H7 (cell line): Measurements from ENCODE around the gene DLX2. TPM values are rescaled to one million over a fixed set of nuclear protein-coding genes. Genes with fewer than 3 reads are reported as not detected.
"Not testable (repeated sequence)": the region's sequence is repeated elsewhere in the genome, so short reads cannot be mapped to it uniquely, and the experiment has no call there.

Experiments used
- DNase-seq: peaks from one replicate; pipeline ENCODE4 v3.0.0; 2012
- H3K27me3 ChIP-seq: 2 replicates; pipeline ENCODE4 v1.6.0; 2011; ENCODE audit warnings: mild to moderate bottlenecking, low read length; ENCODE audit not compliant: control insufficient read depth, insufficient read depth
- H3K36me3 ChIP-seq: replicated peaks from 2 replicates; pipeline ENCODE4 v1.5.1; 2011; ENCODE audit warnings: low read length; ENCODE audit not compliant: control insufficient read depth, insufficient read depth
- H3K4me3 ChIP-seq: 2 replicates; pipeline ENCODE4 v1.5.1; 2011; ENCODE audit warnings: low read depth, mild to moderate bottlenecking, control low read depth, low read length, moderate library complexity; ENCODE audit not compliant: insufficient read depth
- total RNA-seq: library from RNA; depleted of rRNA; stranded (reverse); fragments of >200 nt; shearing (Covaris generic); gene quantifications from 2 replicates; pipeline ENCODE4 v1.2.3, GENCODE V29; 2014

The DLX2 gene
- total RNA-seq, 1 experiment from 2014 or later, result not detected

DNA sequence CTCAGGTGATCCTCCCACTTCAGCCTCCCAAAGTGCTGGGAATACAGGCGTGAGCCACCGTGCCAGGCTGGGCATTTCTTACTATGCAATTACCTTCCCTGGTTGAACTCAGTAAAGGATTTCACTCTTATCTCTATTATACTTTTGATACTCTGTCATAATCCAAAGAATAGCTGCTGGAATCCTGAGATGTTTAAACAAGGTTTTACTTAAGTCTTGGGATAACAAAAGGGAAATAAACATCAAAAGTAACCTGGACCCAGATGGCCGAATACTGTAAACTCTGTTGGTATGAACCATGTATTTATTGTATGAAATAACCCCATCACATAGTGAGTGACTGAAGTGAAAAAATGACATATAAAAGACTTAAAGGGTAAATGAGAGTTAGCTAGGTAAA, 11.9 kb upstream of the DLX2 start:
- Histone ChIP-seq H3K4me3 (no peak overlapping the region), H3K36me3 (no peaks in the 10 kb centered on the region), H3K27me3 (peaks cover 12% of the 10 kb centered on the region)
- no peak for DNase-seq

GRCh38 chr2:172114176-172114575, 11.5 kb upstream of the DLX2 start:
- peaks cover 17% of the 10 kb centered on the region for H3K27me3 ChIP-seq

DNA sequence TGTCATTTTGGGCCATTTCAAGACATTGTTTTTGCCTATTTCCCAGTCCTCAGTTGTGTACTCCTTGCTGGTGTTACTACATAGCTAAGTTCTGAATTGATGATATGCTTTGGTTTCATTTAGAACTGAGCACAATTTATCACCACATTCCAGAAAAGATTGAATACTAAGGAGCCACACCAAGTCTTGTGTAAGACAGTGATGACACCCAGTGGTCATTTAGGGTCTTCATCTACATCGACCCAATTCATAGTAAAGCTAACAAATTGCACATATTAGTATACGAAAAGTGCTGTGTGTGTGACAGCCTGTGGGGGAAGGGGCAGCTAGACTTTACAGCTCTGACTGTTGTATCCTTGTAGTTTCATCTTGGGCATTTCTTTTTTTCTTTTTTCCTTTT, 10.9 kb upstream of the DLX2 start:
- peaks cover 21% of the 10 kb centered on the region for H3K27me3 ChIP-seq
- H3K4me3 ChIP-seq, result no peak overlapping the region
- H3K36me3 ChIP-seq, result no peaks in the 10 kb centered on the region
- peak; percentile 46 for DNase-seq

More at GRCh38 chr2:172114176-172114575, 11.5 kb upstream of the DLX2 start:
- H3K36me3 ChIP-seq, DNase-seq, H3K4me3 ChIP-seq: not testable (repeated sequence)

GRCh38 chr2:172109988-172110811, 7.5 kb upstream of the DLX2 start:
- DNase-seq, result peak; percentile 72
- Histone ChIP-seq H3K27me3 (peaks cover 56% of the 10 kb centered on the region), H3K36me3 (no peaks in the 10 kb centered on the region), H3K4me3 (peak overlapping the region; percentile 14; the same call in 1 of the 2 replicates)

- Histone ChIP-seq H3K27me3 (peaks cover 62% of the 10 kb centered on the region), H3K36me3 (no peaks in the 10 kb centered on the region), H3K4me3 (peak overlapping the region; percentile 14; the same call in 1 of the 2 replicates)
- DNase-seq, result peak; percentile 73
These were observed 6.7 kb upstream of the DLX2 start for GRCh38 chr2:172109256-172109987.

DNA sequence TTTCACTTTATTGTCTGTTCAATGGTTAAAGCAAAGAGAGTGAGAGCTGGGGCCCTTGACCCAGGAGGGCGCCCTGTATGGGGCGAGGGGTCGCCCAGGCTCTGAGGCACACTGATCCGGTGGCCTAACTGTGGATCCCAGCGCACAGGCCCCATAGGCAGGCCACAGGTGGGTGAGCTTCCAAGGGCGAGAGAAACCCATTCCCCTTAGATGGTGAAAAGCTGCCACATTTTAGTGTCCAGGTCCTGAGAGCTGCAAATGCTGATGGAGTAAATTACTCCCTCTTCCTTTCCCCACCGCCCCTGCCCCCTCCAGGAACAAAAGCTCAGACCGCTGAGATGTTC, 5.9 kb upstream of the DLX2 start:
- DNase-seq, result peak; percentile 56
- Histone ChIP-seq H3K4me3 (no peak overlapping the region), H3K27me3 (peaks cover 70% of the 10 kb centered on the region), H3K36me3 (no peaks in the 10 kb centered on the region)

DNA sequence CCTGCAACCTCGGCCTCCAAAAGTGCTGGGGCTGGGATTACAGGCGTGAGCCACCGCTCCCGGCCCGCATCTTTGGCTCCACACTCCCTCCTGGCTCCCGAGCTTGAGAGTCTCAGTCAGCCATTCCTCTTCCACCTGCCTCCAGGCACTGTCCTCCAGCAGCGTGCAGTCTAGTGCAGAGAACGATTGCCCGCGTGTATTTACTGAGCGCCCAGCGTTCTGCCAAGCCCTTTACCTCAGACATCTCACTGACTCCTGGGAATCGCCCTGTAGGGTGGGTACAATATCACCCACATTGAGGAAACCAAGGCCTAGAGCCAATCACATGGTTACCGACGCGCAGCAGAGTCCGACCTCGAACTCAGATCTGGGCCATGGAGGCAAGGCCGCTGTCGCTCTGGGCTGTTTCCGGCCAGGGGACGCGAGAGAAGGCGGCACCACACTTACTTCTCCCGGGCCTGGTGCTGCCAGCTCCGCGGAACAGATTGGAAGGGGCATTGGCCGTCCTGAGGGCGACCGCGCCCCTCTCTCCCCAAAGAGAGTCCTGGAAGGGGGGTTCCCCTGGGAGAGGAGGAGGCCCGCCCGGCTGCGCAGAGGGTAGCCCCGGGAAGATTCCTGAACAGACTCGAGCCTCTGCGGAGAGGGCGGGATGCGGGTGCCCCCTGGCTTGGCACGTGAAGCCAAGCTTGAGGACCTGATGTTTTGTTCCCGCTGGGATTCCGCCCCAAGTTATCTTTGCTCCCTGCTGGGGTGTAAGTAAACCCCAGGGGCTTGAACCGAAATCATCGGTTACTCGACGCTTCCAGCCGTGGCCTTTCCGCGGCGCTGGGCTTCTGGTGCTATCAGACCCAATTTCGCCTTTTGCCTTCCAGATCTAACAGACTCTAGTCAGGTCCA, 5.2 kb upstream of the DLX2 start:
- Histone ChIP-seq H3K36me3 (no peaks in the 10 kb centered on the region), H3K4me3 (no peak overlapping the region), H3K27me3 (peaks cover 76% of the 10 kb centered on the region)
- DNase-seq, result peak; percentile 79

GRCh38 chr2:172106108-172106961, 3.6 kb upstream of the DLX2 start:
- Histone ChIP-seq H3K4me3 (peak overlapping the region; percentile 32), H3K36me3 (no peaks in the 10 kb centered on the region), H3K27me3 (peaks cover 89% of the 10 kb centered on the region)
- peak; percentile 84 for DNase-seq

DNA sequence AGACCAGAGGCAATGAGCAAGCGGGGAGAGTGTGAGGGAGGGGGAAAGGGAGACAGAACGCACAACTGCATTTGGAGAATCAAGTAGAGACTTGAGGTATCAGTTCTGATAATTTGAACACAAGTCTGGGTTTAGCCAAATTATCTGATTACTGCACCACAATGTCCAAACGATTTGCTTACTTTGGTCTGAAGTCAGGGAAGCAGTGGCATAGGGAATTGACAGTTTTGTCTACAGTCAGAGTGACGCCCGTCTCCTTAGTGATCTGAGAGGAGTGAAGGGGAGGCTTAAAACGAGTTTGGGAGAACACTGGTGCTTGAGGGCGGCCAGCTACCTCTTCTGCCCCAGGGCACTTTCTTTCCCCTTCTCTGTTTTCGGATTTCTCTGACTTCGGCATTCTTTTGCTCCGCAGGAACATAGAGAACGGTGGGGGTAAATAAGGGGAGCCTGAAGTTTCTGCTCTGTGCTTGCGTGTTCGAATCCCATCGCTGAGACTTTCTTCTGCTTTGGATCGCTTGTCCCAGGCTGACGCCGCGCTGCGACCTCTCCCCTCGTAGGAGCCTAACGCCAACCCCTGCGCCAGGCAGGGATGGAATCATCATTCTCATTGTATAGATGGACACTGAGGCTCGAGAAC, 2.9 kb upstream of the DLX2 start:
- peaks cover 94% of the 10 kb centered on the region for H3K27me3 ChIP-seq
- DNase-seq, result peak; percentile 46
- H3K36me3 ChIP-seq, result no peaks in the 10 kb centered on the region
- H3K4me3 ChIP-seq, result peak overlapping the region; percentile 32; the same call in 1 of the 2 replicates

DNA sequence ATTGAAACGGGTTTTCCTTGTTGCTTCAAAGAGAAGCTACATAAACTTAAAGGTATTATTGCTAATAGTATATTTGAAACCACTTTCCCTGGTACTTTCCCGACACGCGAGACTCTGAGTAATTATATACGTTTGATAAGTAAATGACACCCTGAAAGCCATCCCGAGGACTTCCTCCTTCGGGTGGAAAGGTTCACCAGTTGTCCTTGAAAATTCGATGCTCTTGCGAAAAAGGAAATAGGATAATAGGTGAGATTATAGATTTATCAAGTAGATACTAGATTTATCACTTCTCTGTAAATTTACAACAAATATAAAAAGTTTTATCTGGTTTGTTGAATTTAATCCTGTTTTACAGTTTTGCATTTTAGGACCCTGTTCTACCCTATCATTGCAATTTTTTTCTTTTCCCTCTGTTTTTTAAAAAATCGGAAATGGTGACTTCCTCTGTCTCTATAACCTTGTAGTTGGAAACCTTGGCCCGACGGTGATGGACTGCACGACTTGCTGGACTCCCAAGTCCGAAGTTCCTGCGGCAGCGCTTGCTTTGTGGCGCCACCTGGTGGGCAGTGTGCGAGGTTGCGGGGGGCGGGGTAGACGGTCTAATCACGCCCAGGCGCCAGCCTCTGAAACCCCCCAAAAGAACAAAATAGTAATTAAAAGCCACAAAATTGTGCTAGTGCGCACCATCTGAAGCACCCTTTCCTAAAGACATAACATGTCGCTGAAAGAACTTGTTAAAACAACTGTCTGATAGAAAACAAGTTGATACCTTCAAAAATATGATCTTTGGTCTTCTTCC, 972 bp upstream of the DLX2 start:
- Histone ChIP-seq H3K27me3 (peaks cover 95% of the 10 kb centered on the region), H3K36me3 (no peaks in the 10 kb centered on the region), H3K4me3 (no peak overlapping the region)
- DNase-seq, result peak; percentile 89

DNA sequence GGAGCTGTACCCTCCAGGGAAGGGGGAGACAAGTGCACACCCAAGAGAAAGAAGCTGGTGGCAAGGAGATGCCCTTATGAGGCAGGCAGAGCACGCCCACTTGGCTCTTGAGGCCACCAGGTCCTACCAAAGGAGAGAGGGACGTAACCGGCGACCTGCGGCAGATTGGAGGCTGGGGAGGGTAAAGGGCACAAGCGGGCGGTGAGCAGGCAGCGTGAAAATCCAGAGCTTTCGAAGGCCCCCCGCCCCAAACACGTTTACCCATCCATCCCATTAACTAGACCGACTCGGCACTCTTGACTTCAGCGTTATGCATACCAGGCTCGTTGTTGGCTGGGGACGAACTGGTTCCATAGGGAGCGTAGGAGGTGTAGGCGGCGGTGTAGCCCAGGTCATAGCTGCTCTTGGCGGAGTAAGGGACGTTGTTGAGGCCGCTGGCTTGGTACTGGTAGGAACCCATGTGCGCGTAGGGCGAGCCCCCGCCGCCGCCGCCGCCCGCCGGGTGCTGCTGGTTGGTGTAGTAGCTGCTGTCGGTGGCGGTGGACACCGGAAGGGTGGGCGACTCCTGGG, 794 bp downstream of the DLX2 start:
- Histone ChIP-seq H3K4me3 (peak overlapping the region; percentile 40), H3K36me3 (no peaks in the 10 kb centered on the region), H3K27me3 (peaks cover 95% of the 10 kb centered on the region)
- peak; percentile 67 for DNase-seq

DNA sequence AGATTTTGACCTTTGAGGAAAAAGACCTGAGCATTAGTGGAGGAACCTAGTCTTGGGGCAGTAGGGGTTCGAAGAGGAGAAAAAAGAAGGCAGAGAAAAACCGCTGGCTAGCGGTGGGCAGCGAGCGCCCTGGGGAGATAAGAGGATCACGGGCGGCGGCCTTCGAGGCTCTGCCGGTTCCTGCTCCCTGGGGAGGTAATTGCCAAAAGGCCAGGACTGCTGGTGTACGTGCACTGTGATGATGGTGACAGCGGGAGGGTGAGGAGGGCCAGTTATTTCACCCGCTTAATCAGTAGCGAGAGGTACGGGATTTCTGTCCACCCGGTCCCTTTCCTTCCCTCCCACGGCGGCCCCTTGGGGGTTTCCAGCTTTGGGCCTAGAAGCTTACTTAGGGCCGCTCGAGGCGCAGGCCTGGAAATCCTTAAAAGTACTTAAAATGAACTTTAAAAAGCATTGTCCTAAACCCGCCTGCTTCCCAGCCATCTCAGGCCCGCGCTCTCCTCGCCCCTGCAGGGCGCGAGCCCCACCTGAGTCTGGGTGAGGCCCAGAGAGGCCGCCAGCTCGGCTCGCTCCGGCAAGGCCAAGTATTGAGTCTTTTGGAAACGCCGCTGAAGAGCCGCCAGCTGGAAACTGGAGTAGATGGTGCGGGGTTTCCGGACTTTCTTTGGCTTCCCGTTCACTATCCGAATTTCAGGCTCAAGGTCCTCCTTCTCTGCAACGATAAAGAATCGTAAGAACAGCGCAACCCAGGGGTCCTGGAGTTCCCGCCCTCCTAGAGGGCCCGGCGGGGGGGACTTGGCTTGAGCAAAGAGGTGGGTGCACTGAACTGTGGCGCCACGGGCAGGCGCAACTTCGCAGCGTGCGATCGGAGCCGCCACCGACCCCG, 1.5 kb downstream of the DLX2 start:
- DNase-seq, result peak; percentile 69
- no peak overlapping the region; the same call in 1 of the 2 replicates for H3K4me3 ChIP-seq
- H3K27me3 ChIP-seq, result peaks cover 95% of the 10 kb centered on the region

More for the DNA sequence above, 1.5 kb downstream of the DLX2 start:
- no peaks in the 10 kb centered on the region for H3K36me3 ChIP-seq
